ENCODE measurements around the gene NR1H4.

DNA sequence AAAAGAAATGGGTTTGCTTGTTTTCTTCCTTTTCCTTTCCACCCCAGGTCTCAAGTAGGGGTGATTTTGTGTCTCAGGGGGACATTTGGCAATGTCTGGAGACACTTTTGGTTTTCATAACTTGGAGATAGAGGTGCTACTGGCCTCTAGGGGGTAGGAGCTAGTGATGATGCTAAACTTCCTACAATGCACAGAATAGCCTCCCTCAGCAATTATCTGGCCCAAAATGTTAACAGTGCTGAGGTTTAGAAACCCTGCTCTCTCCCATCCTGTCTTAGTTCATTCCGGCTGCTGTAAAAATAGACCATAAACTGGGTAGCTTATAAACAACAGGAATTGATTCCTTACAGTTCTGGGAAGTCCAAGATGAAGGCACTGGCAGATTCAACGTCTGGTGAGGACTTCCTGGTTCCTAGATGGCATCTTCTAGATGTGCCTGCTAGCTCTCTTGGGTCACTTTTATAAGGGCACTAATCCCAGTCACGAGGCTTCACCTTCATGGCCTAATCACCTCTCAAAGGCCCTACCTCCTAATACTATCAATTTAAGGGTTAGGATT, 92.4 kb downstream of the NR1H4 start:
- TF ChIP-seq, protein P1, sequence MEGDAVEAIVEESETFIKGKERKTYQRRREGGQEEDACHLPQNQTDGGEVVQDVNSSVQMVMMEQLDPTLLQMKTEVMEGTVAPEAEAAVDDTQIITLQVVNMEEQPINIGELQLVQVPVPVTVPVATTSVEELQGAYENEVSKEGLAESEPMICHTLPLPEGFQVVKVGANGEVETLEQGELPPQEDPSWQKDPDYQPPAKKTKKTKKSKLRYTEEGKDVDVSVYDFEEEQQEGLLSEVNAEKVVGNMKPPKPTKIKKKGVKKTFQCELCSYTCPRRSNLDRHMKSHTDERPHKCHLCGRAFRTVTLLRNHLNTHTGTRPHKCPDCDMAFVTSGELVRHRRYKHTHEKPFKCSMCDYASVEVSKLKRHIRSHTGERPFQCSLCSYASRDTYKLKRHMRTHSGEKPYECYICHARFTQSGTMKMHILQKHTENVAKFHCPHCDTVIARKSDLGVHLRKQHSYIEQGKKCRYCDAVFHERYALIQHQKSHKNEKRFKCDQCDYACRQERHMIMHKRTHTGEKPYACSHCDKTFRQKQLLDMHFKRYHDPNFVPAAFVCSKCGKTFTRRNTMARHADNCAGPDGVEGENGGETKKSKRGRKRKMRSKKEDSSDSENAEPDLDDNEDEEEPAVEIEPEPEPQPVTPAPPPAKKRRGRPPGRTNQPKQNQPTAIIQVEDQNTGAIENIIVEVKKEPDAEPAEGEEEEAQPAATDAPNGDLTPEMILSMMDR (IDR thresholded peaks at IDR 0.05): no peak
- TF ChIP-seq POLR2A (IDR thresholded peaks at IDR 0.05): no peak
